NCI-H460 (cell line): Measurements from ENCODE around the gene ZNF711. TPM values are rescaled to one million over a fixed set of nuclear protein-coding genes. Genes with fewer than 3 reads are reported as not detected.
A peak's percentile ranks its signal among the peaks of the same experiment; 100 is the strongest.
"Not testable (repeated sequence)": the region's sequence is repeated elsewhere in the genome, so short reads cannot be mapped to it uniquely, and the experiment has no call there.

ENCODE experiments used
- DNase-seq: peaks from one replicate; pipeline ENCODE4 v3.0.0-alpha.2; 2016; ENCODE audit warnings: low read depth; ENCODE audit errors: extremely low read depth
- polyA plus RNA-seq: library from polyadenylated mRNA; depleted of rRNA; stranded (reverse); fragments of >200 nt; gene quantifications from 2 replicates; pipeline ENCODE4 v1.2.3, GENCODE V29; 2014; cell fraction: nucleus; rRNA removed
- total RNA-seq: library from RNA; depleted of rRNA; stranded (reverse); fragments of >200 nt; shearing (Covaris generic); gene quantifications from 2 replicates; pipeline ENCODE4 v1.2.3, GENCODE V29; 2014; rRNA removed

The ZNF711 gene
- 15.8 and 17.9 TPM in 2 replicates for total RNA-seq
- 21.7 and 25.9 TPM in 2 replicates for polyA plus RNA-seq

DNA sequence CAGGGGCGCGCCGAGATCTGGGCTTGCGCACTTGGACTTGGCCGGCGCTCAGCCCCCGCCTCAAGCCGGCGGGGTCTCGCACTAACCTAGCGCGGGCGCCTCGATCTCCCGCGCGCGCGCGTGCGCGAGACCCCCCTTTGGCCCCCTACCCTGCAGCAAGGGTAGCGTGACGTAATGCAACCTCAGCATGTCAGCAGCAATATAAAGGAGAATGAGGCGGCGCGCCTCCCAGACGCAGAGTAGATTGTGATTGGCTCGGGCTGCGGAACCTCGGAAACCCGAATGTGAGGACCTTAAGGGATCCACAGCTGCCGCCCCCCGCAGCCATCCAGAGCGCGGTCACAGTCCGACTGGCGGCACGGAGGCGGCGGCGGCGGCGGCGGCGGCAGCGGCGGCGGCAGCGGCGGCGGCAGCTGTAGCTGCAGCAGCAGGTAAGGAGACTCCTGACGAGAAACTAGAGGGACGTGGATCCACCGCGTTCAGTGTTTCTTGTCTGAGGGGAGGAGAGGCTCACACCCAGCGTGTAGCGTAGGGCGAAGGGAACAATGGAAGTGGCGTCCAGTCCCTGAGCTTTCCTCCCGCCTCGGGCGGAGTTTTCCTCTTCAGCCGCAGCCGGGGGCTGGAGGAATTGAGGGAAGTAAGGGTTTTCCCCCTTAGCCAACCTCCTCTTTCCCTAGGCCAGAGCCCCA is at the start of gene ZNF711, which contains the start of gene SATL1:
Gene ZNF711 (plus strand): TSS at position 231 of the 689 bp plus-strand sequence. CDS start 3,582 bp downstream, outside the sequence.
Gene SATL1 (minus strand): TSS at position 19 of the 689 bp plus-strand sequence. CDS start 134,811 bp downstream, outside the sequence.
- peak; percentile 57 for DNase-seq

GRCh38 chrX:85196319-85196718 is 47.5 kb upstream of the ZNF711 start:
- no peak for DNase-seq

- DNase-seq, result no peak
Measured at GRCh38 chrX:85203461-85203970, 40.3 kb upstream of the ZNF711 start.

DNA sequence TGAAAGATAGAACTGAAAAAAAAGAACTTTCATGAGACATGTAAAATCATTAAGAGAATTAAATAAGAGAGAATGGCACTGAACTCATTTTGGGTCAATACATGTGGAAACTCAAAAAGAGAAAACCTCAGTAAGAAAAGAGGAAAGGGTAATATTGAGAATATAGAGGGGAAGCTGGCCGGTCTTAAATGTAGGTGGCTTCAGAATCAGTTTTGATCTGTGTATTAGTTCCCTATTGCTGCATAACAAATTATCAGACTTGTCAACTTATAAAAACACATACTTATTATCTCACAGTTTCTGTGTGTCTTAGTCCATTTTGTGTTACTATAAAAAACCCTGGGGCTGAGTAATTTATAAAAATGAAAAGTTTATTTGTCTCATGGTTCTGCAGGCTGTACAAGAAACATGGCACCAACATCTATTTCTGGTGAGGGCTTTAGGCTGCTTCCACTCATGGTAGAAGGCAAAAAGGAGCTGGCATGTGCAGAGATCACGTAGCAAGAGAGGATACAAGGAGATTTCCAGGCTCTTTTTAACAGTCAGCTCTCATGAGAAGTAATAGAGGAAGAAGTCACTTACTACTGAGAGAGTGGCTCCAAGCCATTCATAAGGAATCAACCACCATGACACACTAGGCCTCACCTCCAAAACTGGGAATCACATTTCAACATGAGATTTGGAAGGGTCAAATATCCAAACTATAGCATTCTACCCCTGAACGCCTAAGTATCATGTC is 29.8 kb upstream of the ZNF711 start:
- DNase-seq, result no peak

GRCh38 chrX:85215946-85216345 is 27.8 kb upstream of the ZNF711 start:
- no peak for DNase-seq

DNA sequence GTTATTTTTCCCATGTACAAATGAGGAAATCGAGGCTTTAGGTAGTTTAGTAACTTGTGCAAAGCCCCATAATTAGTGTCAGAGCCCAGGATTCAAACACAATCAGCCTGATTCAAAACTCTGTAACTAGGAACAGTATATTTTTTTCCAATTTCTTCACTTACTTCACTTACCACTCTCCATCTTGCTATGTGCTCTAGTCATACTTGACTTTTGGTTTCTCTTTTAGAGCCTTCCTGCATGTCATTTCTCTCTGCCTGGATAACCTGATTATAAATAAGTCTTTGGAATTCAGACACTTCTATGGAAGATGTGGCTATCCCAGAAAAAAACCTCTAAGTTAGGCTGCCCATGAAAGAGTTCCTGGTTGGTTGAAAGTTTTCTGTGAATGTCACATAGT is 22.4 kb upstream of the ZNF711 start:
- no peak for DNase-seq

DNA sequence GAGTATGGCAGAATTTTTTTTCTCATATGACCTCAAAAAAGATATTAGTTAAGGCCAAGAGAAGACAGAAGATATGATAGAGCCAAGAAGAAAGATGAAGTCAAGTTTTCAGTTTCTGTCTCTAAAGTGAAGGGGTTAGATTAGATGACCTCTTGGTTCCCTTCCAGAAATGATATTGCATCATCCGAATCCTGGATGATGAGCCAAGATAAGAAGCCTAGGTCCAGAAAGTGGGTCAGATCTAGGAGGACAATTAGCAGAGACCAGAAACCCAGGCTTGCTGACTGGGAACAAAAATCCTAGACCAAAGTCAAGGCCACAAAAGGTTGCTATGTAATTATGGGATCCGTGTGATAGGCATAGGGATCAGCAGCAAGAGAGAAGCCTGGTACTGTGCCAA is 20.4 kb upstream of the ZNF711 start:
- DNase-seq, result no peak

GRCh38 chrX:85243155-85243554 is 636 bp upstream of the ZNF711 start:
- peak; percentile 61 for DNase-seq

DNA sequence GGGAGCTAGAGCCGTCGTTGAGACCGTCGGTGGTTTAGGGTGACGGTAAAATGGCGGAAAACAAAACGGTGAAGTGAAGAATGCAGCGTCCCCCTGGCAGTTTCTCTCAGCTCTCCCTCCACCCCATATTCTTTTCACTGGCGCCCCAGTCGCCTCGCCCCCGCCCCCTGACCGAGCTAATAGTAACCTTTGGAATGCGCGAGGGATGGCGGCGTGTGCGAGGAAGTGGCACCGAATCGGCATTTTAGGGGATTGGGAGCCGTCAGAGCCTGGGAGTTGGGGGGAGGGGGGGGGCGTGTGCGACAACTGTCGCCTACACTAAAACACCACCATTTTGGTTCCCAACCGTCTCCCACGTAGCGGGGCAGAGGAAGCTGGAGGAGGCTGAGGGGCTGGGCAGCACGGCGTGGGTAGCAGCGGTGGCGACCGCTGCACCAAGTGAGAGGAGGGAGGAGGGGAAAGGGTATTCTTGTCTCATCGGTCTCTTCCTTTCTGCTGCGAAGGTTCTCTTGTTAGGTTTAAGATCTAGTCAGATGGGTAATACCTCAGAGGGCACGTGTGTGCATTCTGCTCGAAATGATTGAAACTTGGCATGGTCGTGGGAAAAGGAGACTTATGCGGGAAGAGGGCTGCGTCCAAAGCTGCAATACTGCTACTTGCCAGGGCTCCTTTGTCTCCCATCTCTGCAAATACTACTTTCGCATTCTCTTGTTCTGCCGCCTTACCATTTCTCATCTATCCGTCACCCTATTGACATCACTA is 840 bp downstream of the ZNF711 start:
- DNase-seq, result peak; percentile 22

GRCh38 chrX:85285286-85285685 is 41.5 kb downstream of the ZNF711 start:
- not testable (repeated sequence) for DNase-seq

DNA sequence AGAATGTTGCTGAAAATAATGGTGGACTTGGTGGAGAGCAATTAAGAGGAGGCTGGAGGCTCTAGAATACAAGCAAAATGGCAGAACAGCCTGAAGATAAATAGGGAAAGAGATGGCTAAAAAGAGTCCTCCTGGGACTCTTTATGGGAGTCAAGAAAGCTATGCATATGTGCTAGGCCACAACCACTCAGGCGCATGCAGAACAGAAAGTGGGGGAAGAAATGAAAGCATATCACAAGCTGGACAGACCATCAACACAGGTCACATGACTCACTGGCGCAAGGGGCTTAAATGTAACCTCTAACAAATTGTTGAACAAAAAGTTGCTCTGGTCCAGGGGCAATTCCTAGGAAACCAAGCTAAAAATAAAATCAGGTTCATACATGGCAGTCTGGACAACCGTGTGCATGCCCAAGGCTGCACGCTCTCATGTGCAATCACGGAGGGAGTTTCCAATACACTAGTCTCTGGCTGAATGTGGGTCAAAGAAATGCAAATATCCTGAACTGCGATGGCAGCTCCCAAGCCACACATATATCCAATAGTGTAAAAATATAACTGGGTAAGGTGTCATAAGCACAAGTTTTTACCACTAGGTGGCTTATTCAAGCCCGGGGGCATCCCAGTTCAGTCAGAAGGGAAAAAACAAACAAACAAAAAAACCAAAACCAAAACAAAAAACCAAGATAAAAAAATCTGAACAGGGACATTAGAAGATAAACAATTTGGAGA is 45.4 kb downstream of the ZNF711 start:
- DNase-seq, result no peak

DNA sequence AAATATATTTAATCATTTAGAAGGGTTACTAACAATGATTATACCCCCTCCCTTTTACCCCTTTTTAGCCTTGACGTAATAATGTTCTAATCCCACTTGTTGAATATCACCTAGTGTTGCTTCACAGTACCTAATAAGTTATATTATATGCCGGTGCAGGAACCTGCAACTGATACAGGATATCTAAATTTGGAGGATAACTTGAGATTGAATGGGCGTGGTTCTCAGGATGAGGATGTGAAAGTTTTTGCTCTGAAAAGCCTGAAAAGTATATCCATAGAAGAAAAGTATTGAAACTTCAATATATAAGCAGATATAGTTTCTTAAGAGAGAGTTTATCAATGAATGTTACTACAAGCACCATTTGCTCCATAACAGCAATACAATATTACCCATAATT is 59.8 kb downstream of the ZNF711 start:
- no peak for DNase-seq

DNA sequence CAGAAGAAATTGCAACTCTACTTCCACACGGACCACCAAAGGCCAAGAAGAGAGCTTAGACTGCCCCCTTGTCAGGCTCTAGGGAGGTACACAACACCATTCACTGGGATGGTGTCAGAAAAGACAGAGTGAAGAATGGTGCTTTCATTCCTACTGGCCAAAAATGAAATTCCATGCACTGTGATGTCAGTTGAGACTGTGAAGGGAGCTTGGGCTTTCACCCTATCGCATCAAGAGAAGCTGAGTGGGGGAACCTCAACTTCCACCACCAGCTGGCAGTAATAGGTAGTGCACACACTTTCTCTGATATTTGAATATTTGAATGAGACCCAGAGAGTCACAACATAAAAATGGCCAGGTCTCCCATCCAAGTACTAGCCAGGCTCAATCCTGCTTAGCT is 65.9 kb downstream of the ZNF711 start:
- no peak for DNase-seq

- not testable (repeated sequence) for DNase-seq
Measured at GRCh38 chrX:85311348-85311747, 67.6 kb downstream of the ZNF711 start.

Other genes with a start within 250 kb of the ZNF711 start
- gene APOOL, start 240.1 kb upstream of the ZNF711 start, total RNA-seq, result 36.2 and 43.8 TPM in 2 replicates
- 0.17 and 0.37 TPM in 2 replicates for gene SATL1, start 212 bp upstream of the ZNF711 start, total RNA-seq
- gene POF1B, start 135.7 kb downstream of the ZNF711 start, total RNA-seq, result 11.9 and 12.5 TPM in 2 replicates